HepG2 (cell line): ENCODE results near the gene ABCC2. TPM values are rescaled to one million over a fixed set of nuclear protein-coding genes. Genes with fewer than 3 reads are reported as not detected.

Experiments
- ADNP ChIP-seq: sonication (generic); formaldehyde crosslinking; IDR thresholded peaks from 2 replicates; pipeline ENCODE4 v1.4.0; 2020; ENCODE audit warnings: missing genetic modification reagents
- BCL3 ChIP-seq: sonication (generic); formaldehyde crosslinking; IDR thresholded peaks from 2 replicates; pipeline ENCODE4 v1.5.1; 2020; ENCODE audit warnings: mild to moderate bottlenecking, missing genetic modification reagents, moderate library complexity
- CCAR2 ChIP-seq: fragments of 200-400 bp; formaldehyde crosslinking; optimal IDR thresholded peaks from 2 replicates; pipeline ENCODE3; 2018; ENCODE audit warnings: low read depth, mild to moderate bottlenecking, low read length, moderate library complexity
- CCDC6 ChIP-seq: sonication (generic); formaldehyde crosslinking; IDR thresholded peaks from 2 replicates; pipeline ENCODE4 v1.8.1; 2022; ENCODE audit warnings: mild to moderate bottlenecking, missing genetic modification reagents, moderate library complexity
- CHD2 ChIP-seq: IDR thresholded peaks from 2 replicates; pipeline ENCODE4 v1.6.1; 2011; ENCODE audit warnings: low read depth, low read length, improper control_type of control experiment
- FOXO1 ChIP-seq: sonication (generic); formaldehyde crosslinking; IDR thresholded peaks from 2 replicates; pipeline ENCODE4 v1.4.0; 2020; ENCODE audit warnings: missing genetic modification reagents
- MBNL3 ChIP-seq: fragments of 250-450 bp; sonication (Bioruptor Pico); conservative IDR thresholded peaks from 2 replicates; pipeline ENCODE4 v1.8.0; 2022; ENCODE audit warnings: mild to moderate bottlenecking, inconsistent platforms
- NR1H2 ChIP-seq: sonication (generic); formaldehyde crosslinking; IDR thresholded peaks from 2 replicates; pipeline ENCODE4 v1.8.1; 2022; ENCODE audit warnings: low read depth, missing genetic modification reagents, borderline replicate concordance
- NR2F1 ChIP-seq, 2 experiments: fragments of 450-650 bp in 1 of 2; formaldehyde crosslinking in 1 of 2; IDR thresholded peaks; 2 replicates each; pipeline versions ENCODE4 v1.5.0 to v1.6.1; 2016 to 2020; ENCODE audit warnings: mild to moderate bottlenecking in 1 of 2, missing compliant biosample characterization in 1 of 2, missing genetic modification reagents in 1 of 2, moderate library complexity in 1 of 2
- PBX3 ChIP-seq: sonication (generic); formaldehyde crosslinking; IDR thresholded peaks from 2 replicates; pipeline ENCODE4 v1.8.1; 2023; ENCODE audit warnings: missing genetic modification reagents, inconsistent platforms, borderline replicate concordance
- RFX5 ChIP-seq: IDR thresholded peaks from 2 replicates; pipeline ENCODE4 v1.6.1; 2011; ENCODE audit warnings: low read depth, low read length, improper control_type of control experiment
- SMAD9 ChIP-seq: sonication (generic); formaldehyde crosslinking; IDR thresholded peaks from 2 replicates; pipeline ENCODE4 v1.5.1; 2020; ENCODE audit warnings: mild to moderate bottlenecking, missing genetic modification reagents
- YY1 ChIP-seq: IDR thresholded peaks from 2 replicates; pipeline ENCODE4 v1.6.1; 2011; ENCODE audit warnings: low read length, low read depth, moderate library complexity, mild to moderate bottlenecking; ENCODE audit not compliant: insufficient read depth, insufficient replicate concordance
- ZBTB14 ChIP-seq: sonication (generic); formaldehyde crosslinking; IDR thresholded peaks from 2 replicates; pipeline ENCODE4 v1.4.0; 2020; ENCODE audit warnings: missing genetic modification reagents
- ZNF142 ChIP-seq: sonication (generic); formaldehyde crosslinking; IDR thresholded peaks from 2 replicates; pipeline ENCODE4 v1.4.0; 2020; ENCODE audit warnings: missing genetic modification reagents
- ZXDC ChIP-seq: sonication (generic); formaldehyde crosslinking; IDR thresholded peaks from 2 replicates; pipeline ENCODE4 v1.5.0; 2020; ENCODE audit warnings: mild to moderate bottlenecking, missing genetic modification reagents
- ZZZ3 ChIP-seq: sonication (generic); formaldehyde crosslinking; IDR thresholded peaks from 2 replicates; pipeline ENCODE4 v1.4.0; 2020; ENCODE audit warnings: missing genetic modification reagents, mild to moderate bottlenecking, borderline replicate concordance
- polyA plus RNA-seq, 8 experiments: library from polyadenylated mRNA; depleted of rRNA in 3 of 8; stranded (reverse) in 7 of 8; unstranded in 1 of 8; fragments of >200 nt; fragmentation: Illumina TruSeq in 4 of 8; extraction: Trizol in 4 of 8; gene quantifications; 2 replicates each; pipeline versions ENCODE4 v1.2.1 to v1.2.3, GENCODE V29; 2011 to 2016; ENCODE audit warnings: low read depth in 4 of 8, missing spikeins in 1 of 8, mixed read lengths in 1 of 8; ENCODE audit not compliant: insufficient read depth in 1 of 8
- total RNA-seq, 5 experiments: library from RNA; depleted of rRNA; stranded (reverse); fragments of >200 nt; fragmentation: Illumina TruSeq; extraction: Trizol; gene quantifications; 2 replicates each; pipeline ENCODE4 v1.2.3, GENCODE V29; 2016; ENCODE audit warnings: low read depth in 1 of 5

Gene ABCC2
- total and polyA plus RNA-seq, 2 of the 13 experiments (the other 11 are each of a cell fraction or from before 2014, with no cell fraction given) = 181 to 497 TPM

- TF ChIP-seq PBX3 (CRISPR knock-in tag) (no peak), ZBTB14 (CRISPR knock-in tag) (no peak), NR1H2 (CRISPR knock-in tag) (no peak), ZXDC (CRISPR knock-in tag) (no peak), ADNP (CRISPR knock-in tag) (no peak), NR2F1 (CRISPR knock-in tag; IDR thresholded peaks at IDR 0.05) (no peak), RFX5 (no peak), CCAR2 (no peak), BCL3 (CRISPR knock-in tag) (no peak), MBNL3 (CRISPR knock-in tag) (no peak), CHD2 (no peak), FOXO1 (CRISPR knock-in tag) (peak; percentile 24; the same call in 1 of the 2 replicates), ZNF142 (CRISPR knock-in tag) (no peak), CCDC6 (CRISPR knock-in tag) (no peak), SMAD9 (CRISPR knock-in tag) (no peak), ZZZ3 (CRISPR knock-in tag) (no peak), YY1 (no peak)
Measured at GRCh38 chr10:99770408-99771045, 11.9 kb upstream of the ABCC2 start (continued).
